ENCODE measurements around the gene PRKCE.

PRKCE gene

DNA sequence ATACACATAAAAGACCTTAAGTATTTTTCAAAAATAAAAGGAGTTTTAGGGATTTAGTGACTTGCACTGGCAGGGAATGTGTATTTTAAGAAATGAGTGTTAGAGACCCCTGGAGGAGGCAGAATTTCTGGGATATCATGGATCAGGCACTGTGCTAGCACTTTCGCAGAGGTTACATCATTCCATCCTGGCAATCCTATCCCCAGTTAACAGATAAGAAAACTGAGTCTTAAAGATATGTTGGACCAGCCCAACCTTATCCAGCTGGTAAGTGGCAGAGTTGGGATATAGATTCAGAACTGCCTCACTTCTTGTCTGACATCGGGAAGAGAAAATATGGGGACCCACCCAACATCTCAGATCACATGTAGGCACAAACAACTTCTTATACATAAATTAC is 485.5 kb downstream of the PRKCE start:
- no peak for DNase-seq

DNA sequence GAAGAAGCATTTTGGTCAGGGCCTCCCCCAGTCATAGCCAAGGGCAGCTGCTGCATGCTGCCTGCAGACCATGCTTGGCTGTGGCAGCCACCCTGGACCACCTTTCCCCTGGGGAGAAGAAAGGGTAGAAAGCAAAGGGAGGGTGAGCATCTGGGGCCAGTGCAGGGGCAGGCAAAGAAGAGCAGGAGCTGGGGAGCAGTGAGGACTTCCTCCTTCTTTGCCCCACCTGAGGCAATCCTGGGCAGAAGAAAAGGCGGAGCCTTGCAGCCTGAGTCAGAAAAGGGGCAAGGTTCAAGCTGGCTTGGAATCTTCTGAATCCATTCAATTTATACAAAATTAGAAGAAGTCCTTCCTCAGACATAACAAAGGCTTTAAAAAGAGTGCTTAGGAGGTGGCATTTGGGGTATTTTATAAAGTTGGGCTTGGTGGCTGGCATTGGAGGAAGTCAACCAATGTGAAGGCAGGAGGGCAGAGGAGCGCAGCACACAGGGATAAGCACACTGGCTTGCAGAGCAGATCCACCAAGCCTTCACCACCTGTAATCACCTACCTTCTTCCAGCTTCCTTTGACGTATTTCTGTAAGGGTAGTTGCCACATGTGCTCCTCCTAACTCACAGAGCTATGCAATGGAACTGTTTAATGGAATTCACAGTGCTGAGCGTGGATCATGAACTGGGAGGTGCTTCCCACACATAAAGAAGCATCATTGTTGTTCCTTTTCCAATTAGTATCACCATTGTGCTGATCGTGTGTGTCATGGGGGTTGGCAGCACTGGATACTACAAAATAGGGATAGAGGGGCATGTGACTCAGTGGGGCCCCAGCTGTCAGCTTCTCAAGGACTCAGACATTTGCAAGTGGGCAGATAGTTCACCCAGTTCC is 491.3 kb downstream of the PRKCE start:
- peak; percentile 40 for DNase-seq

DNA sequence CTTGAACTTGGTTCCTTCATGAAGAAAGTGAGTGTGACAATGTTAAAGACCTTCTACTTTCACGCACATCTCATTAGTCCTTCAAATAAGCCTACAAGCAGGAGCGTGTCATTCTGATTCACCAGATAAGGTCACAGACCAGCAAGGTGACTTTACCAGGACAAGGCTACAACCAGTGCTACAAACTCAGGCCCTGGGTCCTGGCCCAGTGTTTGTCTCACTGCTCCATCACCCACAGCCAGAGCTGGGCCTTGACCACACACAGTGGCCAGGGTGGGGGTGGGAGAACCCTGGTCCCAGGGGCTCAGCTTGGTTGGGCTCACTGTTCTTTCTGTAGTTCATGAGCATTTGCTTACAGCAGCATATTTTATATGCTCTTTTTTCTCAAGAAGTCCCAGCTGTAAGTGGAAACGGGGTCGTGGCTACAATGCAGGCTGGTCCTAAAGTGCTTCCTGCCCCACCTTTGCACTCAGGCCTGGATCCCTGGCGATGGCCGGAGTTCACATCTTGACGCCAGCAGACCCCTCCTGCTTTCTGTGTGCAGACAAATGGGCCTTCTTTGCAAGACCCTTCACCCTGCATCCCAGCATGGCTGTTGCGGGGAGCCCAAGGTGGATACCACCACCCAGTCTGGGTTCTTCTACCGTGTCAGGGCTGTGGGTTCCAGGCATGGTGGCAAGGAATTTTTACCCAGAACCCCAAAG is 492.1 kb downstream of the PRKCE start:
- DNase-seq = peak; percentile 50

DNA sequence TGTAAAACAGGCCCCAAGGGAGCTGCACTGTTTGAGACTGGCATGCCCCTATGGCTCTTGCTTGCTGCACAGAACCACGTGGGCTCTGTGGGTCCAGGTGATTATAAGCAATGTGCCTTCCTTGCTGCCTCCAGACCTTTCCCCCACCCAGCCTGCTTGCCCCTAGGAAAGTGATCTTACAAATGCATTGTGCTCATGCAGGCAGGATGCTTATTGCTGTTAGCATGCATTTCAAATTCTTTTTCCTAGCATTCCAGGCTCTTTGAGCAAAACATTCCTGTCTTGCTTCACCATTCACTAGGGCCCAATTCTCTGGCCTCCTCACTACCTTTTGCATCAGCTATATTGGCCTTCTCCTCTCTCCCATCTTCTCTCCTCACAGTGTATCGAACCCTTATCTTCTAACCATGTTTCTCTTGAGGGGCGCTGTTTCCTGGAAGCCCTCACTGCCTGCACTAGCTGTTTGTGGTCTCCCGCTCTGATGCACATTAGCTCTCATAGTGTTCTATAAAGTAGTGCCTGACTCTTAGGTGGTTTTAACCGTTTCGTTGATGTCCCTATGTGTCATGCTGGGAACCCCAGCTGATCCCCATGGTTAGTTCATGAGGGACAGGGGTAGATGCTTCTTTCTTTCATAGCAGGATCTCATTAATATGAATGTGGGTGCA is 492.8 kb downstream of the PRKCE start:
- DNase-seq = peak; percentile 58

DNA sequence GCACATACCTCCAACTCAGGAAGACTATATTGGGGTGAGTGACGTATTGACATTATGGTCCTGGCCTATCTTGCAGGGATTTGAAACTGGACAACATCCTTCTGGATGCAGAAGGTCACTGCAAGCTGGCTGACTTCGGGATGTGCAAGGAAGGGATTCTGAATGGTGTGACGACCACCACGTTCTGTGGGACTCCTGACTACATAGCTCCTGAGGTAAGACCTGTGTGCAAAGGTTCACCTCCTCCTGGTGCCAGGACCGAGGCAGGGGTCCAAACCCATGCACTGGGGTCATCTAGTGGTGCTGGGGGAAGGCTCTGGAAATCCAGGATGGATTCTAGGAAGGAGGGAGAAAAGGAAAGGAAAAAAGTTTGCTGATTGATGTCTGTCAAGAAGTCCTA is 493.5 kb downstream of the PRKCE start:
- peak; percentile 30 for DNase-seq

DNA sequence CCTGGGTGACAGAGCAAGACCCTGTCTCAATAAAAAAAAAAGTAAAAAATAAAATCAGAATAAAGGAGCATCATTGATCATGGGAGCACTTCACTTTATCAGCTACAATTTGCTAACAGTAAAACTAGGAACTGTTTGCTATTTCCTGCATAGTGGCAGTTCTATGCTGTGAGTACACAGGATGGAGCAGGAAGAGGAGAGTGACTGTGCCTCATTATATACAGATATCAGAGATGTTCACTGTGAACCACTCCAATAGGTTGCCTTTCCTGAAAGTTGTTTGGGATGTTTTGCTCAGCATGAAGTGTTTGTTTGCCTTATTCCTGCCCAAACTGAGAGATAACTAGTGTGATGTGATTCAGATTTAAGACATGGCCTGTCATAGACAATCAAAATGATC is 494.4 kb downstream of the PRKCE start:
- DNase-seq = peak; percentile 7

DNA sequence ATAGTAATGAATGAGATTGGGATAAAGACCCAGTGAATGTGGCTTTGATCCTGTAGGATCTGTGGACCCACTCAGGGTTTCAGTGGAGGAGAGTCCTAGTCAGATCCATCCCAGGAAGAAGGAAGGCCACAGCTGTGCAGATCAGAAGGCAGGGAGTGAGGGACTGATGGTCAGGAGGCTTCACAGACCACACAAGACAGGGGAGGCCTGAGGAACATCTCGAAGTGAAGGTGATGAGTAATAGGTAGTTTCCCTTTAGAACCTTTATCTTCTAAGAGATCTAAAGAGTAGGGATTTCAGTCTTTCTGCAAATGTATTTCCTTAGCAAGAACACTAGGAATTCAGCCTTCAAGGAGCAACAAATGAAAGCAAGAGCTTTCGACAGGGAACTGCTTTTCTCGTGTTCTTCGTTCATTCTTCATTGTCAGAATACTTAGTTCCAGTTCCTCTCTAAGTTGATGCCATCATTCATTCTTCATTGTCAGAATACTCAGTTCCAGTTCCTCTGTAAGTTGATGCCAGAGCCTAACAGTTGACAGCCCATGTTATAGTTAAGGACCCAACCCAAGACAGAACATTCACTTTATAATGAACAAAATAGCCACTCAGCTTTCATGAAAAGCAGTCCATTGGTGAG is 495.5 kb downstream of the PRKCE start:
- DNase-seq = peak; percentile 37

DNA sequence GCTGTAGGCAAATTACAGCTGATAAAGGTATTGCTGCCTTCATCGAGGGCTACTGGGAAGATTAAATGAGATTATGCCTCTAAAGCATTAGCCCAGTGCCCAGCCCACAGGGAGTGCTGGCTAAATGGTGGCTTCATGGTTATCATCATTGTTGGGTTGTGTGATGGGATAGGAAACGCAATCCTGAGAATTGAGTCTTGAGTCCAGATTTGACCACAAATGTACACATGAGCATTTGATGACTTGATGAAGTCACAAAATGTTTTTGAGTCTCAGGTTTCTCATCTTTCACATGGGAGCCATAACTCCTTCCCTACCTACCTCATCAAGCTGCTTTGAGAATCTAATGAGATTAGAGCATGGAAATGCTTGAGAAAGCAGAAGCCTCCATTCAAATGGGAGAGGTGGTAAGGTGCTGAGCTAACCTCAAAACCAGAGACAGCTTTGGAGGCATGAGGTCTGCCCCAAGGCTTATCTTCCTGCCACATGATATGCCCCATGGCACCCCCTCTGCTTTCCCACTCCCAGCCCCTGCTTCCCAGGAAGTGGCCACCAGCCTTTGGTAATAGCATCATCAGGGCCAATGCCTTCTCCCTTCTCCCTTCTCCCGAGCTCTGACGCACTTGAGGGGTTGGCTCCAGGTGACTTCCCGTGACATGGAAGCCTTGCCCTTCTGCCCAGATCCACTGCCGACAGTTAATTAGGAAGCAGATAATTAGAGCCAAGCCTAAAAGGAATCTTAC is 496.3 kb downstream of the PRKCE start:
- peak; percentile 30 for DNase-seq

DNA sequence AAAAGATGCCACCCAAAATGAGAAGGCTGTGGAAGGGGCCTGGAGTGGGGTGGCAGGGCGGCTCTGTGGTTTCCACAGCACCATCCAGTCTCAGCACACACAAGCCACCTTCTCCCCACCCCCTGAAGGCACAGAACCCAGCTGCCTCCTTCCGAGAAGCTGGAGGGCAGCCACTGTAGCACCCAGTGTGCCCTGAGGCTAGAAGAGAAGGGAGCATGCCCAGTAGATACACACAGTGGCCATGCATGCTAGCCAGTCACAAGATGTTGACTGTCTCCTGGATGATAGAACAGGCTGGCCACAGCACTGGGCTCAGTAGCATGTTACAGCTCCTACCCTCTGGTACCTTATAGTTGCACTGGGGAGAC is 496.9 kb downstream of the PRKCE start:
- peak; percentile 30 for DNase-seq

DNA sequence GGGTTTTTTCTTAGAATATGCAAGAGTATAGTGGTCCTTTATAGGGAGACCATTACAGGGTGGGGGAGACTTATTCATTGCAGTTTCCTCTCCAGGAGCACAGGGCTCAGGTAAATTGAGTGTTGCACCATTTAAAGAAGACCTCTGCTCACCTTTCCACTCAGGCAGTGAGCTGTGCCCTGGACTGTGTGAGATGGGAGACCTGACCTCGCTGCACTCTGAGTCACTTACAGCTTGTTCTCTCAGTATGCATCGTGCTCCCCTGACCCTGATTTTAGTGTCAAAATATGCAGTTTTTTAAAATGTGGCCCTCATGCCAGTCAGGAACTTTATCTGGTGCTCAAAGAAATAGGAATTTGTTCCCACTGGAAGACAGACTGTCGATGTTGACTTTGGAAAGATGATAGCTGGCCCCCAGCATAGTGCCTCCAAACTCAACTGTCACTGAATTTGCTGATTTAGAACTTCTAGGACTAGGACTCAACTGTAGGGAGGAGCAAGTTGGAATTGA is 499.0 kb downstream of the PRKCE start:
- no peak for DNase-seq

DNA sequence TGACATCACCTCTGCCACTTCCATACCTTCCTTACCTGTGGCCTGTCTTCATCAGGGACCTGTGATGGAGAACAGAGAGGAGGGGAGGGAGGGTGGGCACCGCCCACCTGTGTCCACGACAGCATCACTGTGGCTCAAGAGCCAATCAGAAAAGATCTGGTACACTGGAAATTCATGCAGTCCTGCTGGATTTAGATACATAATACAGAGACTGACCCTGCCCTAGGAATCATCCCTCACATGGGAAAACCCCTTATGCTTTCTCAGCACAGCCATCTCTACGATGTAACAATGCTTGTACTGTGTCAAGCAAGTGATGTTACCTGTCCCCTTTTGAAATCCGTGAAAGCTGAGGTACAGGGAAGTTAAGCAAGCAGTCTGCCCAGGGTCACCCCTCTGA is 500.1 kb downstream of the PRKCE start:
- no peak for DNase-seq

DNA sequence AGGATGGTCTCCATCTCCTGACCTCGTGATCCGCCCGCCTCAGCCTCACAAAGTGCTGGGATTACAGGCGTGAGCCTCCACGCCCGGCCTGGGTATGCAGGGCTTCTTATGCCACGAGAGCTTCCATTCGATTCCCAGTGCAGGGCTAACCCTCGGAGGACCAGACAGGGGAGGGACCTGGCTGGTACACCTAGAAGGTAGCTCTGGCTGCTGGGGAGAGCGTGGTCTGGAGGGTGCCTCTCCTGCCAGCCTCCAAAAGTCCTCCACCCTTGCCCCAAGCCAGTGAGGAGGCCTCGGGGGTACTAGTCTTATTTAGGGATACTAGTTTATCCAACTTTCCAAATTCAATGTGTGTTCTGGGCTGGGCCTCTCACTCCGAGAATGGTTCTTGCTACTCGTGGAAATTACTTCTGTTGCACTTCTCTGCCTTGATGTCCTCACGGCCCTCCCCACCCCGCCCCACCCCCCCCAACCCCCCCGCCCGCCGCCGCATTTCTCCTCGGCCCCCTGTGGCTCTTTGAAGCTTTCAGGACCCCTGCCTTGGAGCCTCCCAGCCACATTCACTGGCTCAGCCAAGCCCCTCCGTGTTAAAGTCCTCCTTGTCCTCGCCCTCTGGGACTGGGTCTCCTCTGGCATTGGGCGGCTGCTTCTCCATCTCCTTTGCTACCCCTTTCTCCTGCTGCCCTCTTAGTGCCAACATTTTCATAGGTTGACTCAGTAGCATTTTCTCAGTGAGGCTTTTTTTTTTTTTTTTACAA is 502.7 kb downstream of the PRKCE start:
- no peak for DNase-seq

DNA sequence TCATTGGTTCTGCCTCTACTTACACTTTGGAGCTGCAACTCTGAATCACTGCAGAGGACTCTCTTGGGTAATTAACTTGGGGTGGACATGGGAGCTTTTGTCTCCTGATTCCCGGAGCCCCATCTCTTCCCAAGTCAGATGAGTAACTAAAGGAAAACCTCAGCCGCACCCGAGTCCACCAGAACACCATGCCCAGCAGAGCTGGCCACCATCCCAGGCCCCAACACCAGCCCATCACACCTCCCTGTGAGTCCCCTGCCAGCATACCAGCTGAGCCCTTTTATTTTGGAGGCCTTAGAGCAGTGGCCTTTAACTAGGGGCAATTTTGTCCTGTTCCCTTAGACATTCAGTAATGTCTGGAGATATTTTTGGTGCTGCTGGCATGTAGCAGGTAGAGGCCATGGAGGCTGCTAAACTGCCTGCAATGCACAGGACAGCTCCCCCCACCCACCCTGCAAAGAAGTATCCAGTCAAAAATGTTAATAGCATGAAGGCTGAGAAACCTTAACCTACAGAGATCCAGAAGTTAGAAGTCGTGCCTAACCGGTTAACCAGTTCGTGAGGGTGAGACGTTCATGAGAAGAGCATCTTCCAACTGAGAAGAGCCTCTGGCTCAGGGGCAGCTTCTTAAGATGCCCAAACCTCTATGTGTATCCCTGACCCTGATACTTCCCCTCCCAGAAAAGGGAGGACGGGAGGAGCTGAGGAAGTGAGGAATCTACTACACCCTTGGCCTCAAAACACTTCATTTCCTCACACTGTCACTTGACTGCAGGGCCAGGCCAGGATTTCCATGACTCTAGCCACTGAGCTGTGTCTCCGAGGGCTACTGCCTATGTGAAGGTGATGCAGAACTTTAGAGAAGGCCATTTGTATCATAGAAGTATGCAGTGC is 505.8 kb downstream of the PRKCE start:
- DNase-seq = no peak

DNA sequence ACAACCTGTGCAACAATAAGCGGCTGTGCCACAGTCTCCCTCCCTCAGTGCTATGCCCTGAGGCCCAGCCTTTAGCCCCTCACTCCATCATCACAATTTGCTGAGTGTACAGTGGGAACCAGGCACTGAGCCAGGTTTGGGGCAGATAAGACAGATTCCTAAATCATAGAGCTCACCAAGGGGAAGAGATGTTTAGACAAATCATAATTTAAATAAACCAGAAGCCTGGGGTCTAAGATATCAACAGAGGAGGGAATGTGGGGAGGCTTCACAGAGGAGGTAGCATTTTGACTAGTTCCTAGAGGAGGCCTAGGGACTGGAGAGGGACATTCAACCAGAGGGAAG is 506.5 kb downstream of the PRKCE start:
- no peak for DNase-seq

DNA sequence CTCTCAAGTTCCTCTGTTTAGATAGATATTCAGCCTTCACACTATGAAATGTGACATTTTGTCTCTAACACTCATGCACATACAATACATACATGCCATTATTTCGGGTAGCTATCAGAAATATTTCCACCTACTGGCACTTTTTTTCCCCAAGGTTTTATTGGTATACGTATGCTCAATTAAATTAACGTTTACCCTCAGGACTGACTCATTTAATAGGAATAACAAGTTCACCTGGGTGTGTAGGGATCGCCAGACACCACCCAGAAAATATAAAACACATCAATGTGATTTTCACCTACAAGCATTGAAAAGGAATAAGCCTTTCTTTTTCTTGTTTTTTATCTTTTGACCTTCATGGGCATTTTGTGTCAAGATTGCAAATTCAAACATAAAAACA is 507.2 kb downstream of the PRKCE start:
- no peak for DNase-seq

DNA sequence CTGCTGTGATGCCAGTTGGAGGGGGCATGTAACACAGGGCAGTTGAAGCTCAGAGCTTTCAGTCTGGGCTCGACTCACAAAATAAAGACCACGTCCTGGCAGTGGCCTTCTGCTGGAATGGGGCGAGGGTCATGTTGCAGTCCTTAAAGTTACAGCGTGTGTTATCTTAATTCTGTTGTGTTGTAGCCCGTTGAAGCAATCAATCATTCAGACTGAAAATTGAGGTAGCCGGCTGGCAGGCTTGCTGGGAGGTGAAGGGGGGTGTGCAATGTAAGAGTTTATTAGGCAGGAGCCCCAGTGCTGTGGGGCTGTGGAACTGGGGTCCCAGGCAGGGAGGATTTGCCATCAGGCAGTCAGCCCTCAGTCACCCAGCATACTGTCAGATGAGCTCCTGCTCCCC is 508.9 kb downstream of the PRKCE start:
- no peak for DNase-seq

DNA sequence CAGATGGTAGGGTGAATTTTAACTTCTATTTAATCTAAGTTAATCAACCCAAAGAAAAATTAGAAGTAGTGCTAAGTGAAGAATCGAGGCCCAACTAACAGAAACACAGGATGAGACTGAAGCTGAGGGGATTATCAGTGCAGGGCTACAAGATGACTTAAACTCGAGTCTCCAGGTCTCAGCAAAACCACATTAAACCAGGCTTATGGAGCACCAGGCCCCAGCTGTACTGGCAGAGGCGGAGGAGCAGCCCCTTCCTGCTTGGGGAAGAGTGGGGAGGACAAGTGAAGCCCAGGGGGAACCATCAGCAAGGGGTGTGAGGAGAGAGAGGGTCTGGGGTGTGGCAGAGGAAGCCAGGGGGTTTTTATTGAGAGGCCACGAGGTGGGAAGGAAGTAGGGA is 509.8 kb downstream of the PRKCE start:
- no peak for DNase-seq

DNA sequence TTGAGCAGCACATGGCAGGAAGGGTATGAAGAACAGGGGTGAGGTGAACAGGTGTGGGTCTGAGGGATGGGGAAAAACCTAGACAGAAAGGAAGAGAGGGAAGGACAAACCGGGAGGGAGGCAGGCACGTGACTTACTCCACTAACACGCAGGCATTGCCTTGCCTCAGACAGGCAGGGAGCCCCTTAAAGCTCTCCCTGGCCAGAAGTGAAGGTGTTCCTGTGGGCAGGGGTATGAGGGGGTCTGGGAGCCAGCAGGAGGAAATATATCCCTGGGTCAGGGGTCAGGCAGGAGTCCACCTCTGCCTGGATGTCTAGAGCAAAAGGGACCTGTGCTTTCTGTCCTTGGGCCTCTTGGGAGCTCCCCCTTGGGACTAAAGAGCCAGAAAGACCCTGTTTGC is 510.4 kb downstream of the PRKCE start:
- no peak for DNase-seq

DNA sequence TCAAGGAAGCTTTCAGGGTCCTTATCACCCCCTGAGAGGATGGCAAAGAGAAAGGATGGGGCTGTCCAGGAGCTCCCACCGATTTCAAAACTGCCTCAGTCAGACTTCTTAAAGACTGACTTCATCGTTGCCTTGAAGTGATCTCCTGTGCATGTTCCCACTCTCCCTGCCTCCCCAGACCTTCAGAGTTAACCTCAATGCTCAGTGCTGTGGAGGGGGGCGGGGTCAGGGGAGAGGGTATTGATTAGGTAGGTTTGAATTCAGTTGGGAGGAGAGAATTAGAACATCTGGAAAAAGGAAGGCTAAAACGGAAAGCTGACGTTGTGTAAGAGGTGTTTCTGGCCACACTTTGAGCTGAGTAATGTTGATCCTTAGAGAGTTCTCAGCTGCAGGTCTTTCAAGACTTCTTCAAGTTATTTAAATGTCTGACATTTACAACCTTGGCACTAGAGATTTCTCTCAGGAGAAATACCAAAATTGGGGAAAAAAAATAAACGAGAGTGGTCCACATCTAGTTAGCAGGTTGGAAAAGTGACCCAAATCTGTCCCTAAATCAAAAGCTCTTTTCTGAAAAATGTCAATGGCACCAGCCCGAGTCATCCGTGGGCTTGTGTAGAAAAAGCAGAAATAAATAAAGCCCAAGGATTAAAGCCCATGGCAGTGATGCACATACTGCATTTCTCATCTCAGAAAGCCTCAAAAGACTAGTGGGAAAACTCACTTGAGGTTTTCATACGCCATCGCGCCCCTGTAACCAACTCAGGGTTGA is 511.0 kb downstream of the PRKCE start:
- DNase-seq = no peak

DNA sequence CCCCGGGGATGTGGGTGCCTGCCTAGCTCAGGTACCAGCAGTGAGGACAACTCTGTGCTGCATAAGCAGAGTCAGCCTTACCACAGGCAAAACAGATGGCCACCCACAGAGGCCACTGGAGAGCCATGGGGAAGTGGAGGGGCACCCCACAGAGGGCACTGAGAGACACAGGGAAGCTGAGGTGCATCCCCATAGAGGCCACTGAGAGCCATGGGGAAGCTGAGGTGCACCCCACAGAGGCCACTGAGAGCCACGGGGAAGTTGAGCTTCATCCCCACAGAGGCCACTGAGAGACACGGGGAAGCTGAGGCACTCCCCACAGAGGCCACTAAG is 511.6 kb downstream of the PRKCE start:
- no peak for DNase-seq

Measured in activated CD8-positive, alpha-beta memory T cell treated with anti-CD3 and anti-CD28 coated beads, Interleukin-2, amount 50 U/mL, for 48 hours (primary cell).